Measurements from ENCODE around the gene LILRB1. TPM values are rescaled to one million over a fixed set of nuclear protein-coding genes. Genes with fewer than 3 reads are reported as not detected.
"Not testable (repeated sequence)": the region's sequence is repeated elsewhere in the genome, so short reads cannot be mapped to it uniquely, and the experiment has no call there.

LILRB1 gene
- total RNA-seq, 2 experiments from 2014 or later: 0.36 TPM; not detected in 1

GRCh38 chr19:54608792-54609191, 21.5 kb upstream of the LILRB1 start:
- H3K36me3 Mint-ChIP-seq (ENCODE audit: low read depth): peaks cover 1% of the 10 kb centered on the region
- intact Hi-C loops (cut with micrococcal nuclease): no loop called here
- H3K9me3 Mint-ChIP-seq: no peaks in the 10 kb centered on the region
- H3K4me3 Mint-ChIP-seq: no peak overlapping the region
- H3K4me1 Mint-ChIP-seq (ENCODE audit: low read depth): no peaks in the 10 kb centered on the region
- H3K27ac Mint-ChIP-seq: no peak overlapping the region
- no peak for DNase-seq
- CTCF ChIA-PET: no interaction called here
- H3K27me3 Mint-ChIP-seq (ENCODE audit: low read depth): peaks cover 11% of the 10 kb centered on the region

- DNase-seq: no peak
- Mint-ChIP-seq H3K27me3 (ENCODE audit: low read depth) (peaks cover 11% of the 10 kb centered on the region), H3K4me1 (ENCODE audit: low read depth) (no peaks in the 10 kb centered on the region), H3K4me3 (no peak overlapping the region), H3K27ac (no peak overlapping the region), H3K9me3 (no peaks in the 10 kb centered on the region), H3K36me3 (ENCODE audit: low read depth) (peaks cover 1% of the 10 kb centered on the region)
- intact Hi-C loops (cut with micrococcal nuclease): no loop called here
- CTCF ChIA-PET: no interaction called here
These were observed 20.9 kb upstream of the LILRB1 start for GRCh38 chr19:54609356-54609791.

GRCh38 chr19:54612428-54612827, 17.9 kb upstream of the LILRB1 start:
- peaks cover 1% of the 10 kb centered on the region for H3K36me3 Mint-ChIP-seq (ENCODE audit: low read depth)
- CTCF ChIA-PET: no interaction called here
- H3K27me3 Mint-ChIP-seq (ENCODE audit: low read depth): peaks cover 2% of the 10 kb centered on the region
- intact Hi-C loops (cut with micrococcal nuclease): no loop called here
- no peak for DNase-seq
- H3K4me3 Mint-ChIP-seq: no peak overlapping the region
- peaks cover 5% of the 10 kb centered on the region for H3K9me3 Mint-ChIP-seq
- no peak overlapping the region for H3K27ac Mint-ChIP-seq
- no peaks in the 10 kb centered on the region for H3K4me1 Mint-ChIP-seq (ENCODE audit: low read depth)

- CTCF ChIA-PET: interaction anchor here (0.8 kb wide), 1 partner anchor 59 kb away, joined by 3 read pairs; no protein-coding TSS in a partner anchor
- intact Hi-C loops (cut with micrococcal nuclease): no loop called here
- DNase-seq: no peak
- Mint-ChIP-seq H3K9me3 (peaks cover 5% of the 10 kb centered on the region), H3K4me1 (ENCODE audit: low read depth) (no peaks in the 10 kb centered on the region), H3K36me3 (ENCODE audit: low read depth) (peaks cover 1% of the 10 kb centered on the region), H3K4me3 (no peak overlapping the region), H3K27me3 (ENCODE audit: low read depth) (no peaks in the 10 kb centered on the region), H3K27ac (no peak overlapping the region)
These were observed 15.6 kb upstream of the LILRB1 start for GRCh38 chr19:54614726-54615125.

GRCh38 chr19:54616057-54616456, 14.2 kb upstream of the LILRB1 start:
- no peak overlapping the region for H3K27ac Mint-ChIP-seq
- no peaks in the 10 kb centered on the region for H3K27me3 Mint-ChIP-seq (ENCODE audit: low read depth)
- intact Hi-C loops (cut with micrococcal nuclease): no loop called here
- no peaks in the 10 kb centered on the region for H3K4me1 Mint-ChIP-seq (ENCODE audit: low read depth)
- no peak for DNase-seq
- H3K9me3 Mint-ChIP-seq: peaks cover 5% of the 10 kb centered on the region
- H3K36me3 Mint-ChIP-seq (ENCODE audit: low read depth): peaks cover 1% of the 10 kb centered on the region
- H3K4me3 Mint-ChIP-seq: no peak overlapping the region
- CTCF ChIA-PET: no interaction called here

- peaks cover 1% of the 10 kb centered on the region for H3K36me3 Mint-ChIP-seq (ENCODE audit: low read depth)
- H3K27me3 Mint-ChIP-seq (ENCODE audit: low read depth): no peaks in the 10 kb centered on the region
- no peak overlapping the region for H3K4me3 Mint-ChIP-seq
- CTCF ChIA-PET: no interaction called here
- H3K27ac Mint-ChIP-seq: no peak overlapping the region
- intact Hi-C loops (cut with micrococcal nuclease): no loop called here
- DNase-seq: no peak
- H3K4me1 Mint-ChIP-seq (ENCODE audit: low read depth): no peaks in the 10 kb centered on the region
- H3K9me3 Mint-ChIP-seq: peaks cover 5% of the 10 kb centered on the region
These were observed 13.3 kb upstream of the LILRB1 start for GRCh38 chr19:54616821-54617560.

- peaks cover 4% of the 10 kb centered on the region for H3K27me3 Mint-ChIP-seq (ENCODE audit: low read depth)
- intact Hi-C loops (cut with micrococcal nuclease): no loop called here
- no peak overlapping the region for H3K4me3 Mint-ChIP-seq
- no peak for DNase-seq
- H3K36me3 Mint-ChIP-seq (ENCODE audit: low read depth): no peaks in the 10 kb centered on the region
- H3K4me1 Mint-ChIP-seq (ENCODE audit: low read depth): no peaks in the 10 kb centered on the region
- no peak overlapping the region for H3K27ac Mint-ChIP-seq
- CTCF ChIA-PET: interaction anchor here (1.5 kb wide), 1 partner anchor 34 kb away, joined by 3 read pairs; no protein-coding TSS in a partner anchor
- H3K9me3 Mint-ChIP-seq: no peaks in the 10 kb centered on the region
These were observed 9.8 kb upstream of the LILRB1 start for GRCh38 chr19:54620464-54620863.

GRCh38 chr19:54622431-54622830, 7.9 kb upstream of the LILRB1 start:
- no peak for DNase-seq
- Mint-ChIP-seq H3K4me1 (ENCODE audit: low read depth) (no peaks in the 10 kb centered on the region), H3K27me3 (ENCODE audit: low read depth) (peaks cover 21% of the 10 kb centered on the region), H3K4me3 (no peak overlapping the region), H3K27ac (no peak overlapping the region), H3K36me3 (ENCODE audit: low read depth) (no peaks in the 10 kb centered on the region), H3K9me3 (no peaks in the 10 kb centered on the region)
- CTCF ChIA-PET: no interaction called here
- intact Hi-C loops (cut with micrococcal nuclease): no loop called here

- CTCF ChIA-PET; H3K27ac Mint-ChIP-seq; DNase-seq; H3K9me3 Mint-ChIP-seq; H3K4me1 Mint-ChIP-seq (ENCODE audit: low read depth); H3K36me3 Mint-ChIP-seq (ENCODE audit: low read depth); intact Hi-C loops (cut with micrococcal nuclease); H3K4me3 Mint-ChIP-seq: not testable (repeated sequence)
- peaks cover 34% of the 10 kb centered on the region for H3K27me3 Mint-ChIP-seq (ENCODE audit: low read depth)
These were observed 6.0 kb upstream of the LILRB1 start for GRCh38 chr19:54624234-54624633.

GRCh38 chr19:54624934-54625730, 5.2 kb upstream of the LILRB1 start:
- H3K27ac Mint-ChIP-seq; DNase-seq; H3K4me1 Mint-ChIP-seq (ENCODE audit: low read depth); H3K9me3 Mint-ChIP-seq; H3K4me3 Mint-ChIP-seq; CTCF ChIA-PET; intact Hi-C loops (cut with micrococcal nuclease); H3K36me3 Mint-ChIP-seq (ENCODE audit: low read depth): not testable (repeated sequence)
- H3K27me3 Mint-ChIP-seq (ENCODE audit: low read depth): peaks cover 39% of the 10 kb centered on the region

- Mint-ChIP-seq H3K4me3 (no peak overlapping the region), H3K36me3 (ENCODE audit: low read depth) (no peaks in the 10 kb centered on the region), H3K27ac (no peak overlapping the region), H3K4me1 (ENCODE audit: low read depth) (no peaks in the 10 kb centered on the region), H3K9me3 (no peaks in the 10 kb centered on the region), H3K27me3 (ENCODE audit: low read depth) (peaks cover 46% of the 10 kb centered on the region)
- no peak for DNase-seq
- CTCF ChIA-PET: interaction anchor here (0.6 kb wide), 2 partner anchors 262 to 306 kb away, joined by 3 to 5 read pairs; no protein-coding TSS in a partner anchor
- intact Hi-C loops (cut with micrococcal nuclease): no loop called here
These were observed 3.5 kb upstream of the LILRB1 start for GRCh38 chr19:54626757-54627156.

GRCh38 chr19:54627912-54628311, 2.4 kb upstream of the LILRB1 start:
- H3K9me3 Mint-ChIP-seq; H3K27ac Mint-ChIP-seq; H3K36me3 Mint-ChIP-seq (ENCODE audit: low read depth); DNase-seq; intact Hi-C loops (cut with micrococcal nuclease); H3K4me1 Mint-ChIP-seq (ENCODE audit: low read depth); H3K4me3 Mint-ChIP-seq; CTCF ChIA-PET: not testable (repeated sequence)
- H3K27me3 Mint-ChIP-seq (ENCODE audit: low read depth): peaks cover 50% of the 10 kb centered on the region

GRCh38 chr19:54630782-54631181, 498 bp downstream of the LILRB1 start:
- H3K9me3 Mint-ChIP-seq: no peaks in the 10 kb centered on the region
- CTCF ChIA-PET: no interaction called here
- no peaks in the 10 kb centered on the region for H3K36me3 Mint-ChIP-seq (ENCODE audit: low read depth)
- intact Hi-C loops (cut with micrococcal nuclease): no loop called here
- H3K27me3 Mint-ChIP-seq (ENCODE audit: low read depth): peaks cover 43% of the 10 kb centered on the region
- H3K27ac Mint-ChIP-seq: no peak overlapping the region
- no peaks in the 10 kb centered on the region for H3K4me1 Mint-ChIP-seq (ENCODE audit: low read depth)
- no peak overlapping the region for H3K4me3 Mint-ChIP-seq
- no peak for DNase-seq
